ENCODE results near the gene IQCF6.
"Not testable (repeated sequence)": the region's sequence is repeated elsewhere in the genome, so short reads cannot be mapped to it uniquely, and the experiment has no call there.

Gene IQCF6

DNA sequence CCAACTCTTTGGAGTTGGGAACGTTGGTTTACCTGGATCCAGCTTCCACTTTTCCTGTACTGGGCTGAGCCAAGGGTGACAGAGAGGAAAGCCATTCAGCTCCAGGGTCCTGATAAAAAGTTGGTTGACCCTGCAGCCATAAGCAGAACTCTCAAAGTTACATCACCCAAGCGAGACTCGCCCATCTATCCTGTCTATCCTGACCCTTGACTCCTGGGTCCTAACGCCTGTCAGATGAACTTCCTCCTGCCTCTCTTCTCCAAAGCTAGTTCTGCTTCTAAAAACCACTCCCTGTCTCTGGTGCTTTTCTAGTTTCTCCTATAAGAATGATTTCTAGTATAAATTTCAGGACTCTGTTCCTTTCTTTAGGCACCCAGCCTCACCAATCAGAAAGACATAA lies 36.1 kb downstream of the IQCF6 start:
- H3K36me3 Mint-ChIP-seq; H3K27ac Mint-ChIP-seq; DNase-seq (ENCODE audit: low spot score in 2 of 2); H3K27me3 Mint-ChIP-seq; H3K4me3 Mint-ChIP-seq; H3K9me3 Mint-ChIP-seq; ATAC-seq (ENCODE audit: low read depth); H3K4me1 Mint-ChIP-seq: not testable (repeated sequence)

DNA sequence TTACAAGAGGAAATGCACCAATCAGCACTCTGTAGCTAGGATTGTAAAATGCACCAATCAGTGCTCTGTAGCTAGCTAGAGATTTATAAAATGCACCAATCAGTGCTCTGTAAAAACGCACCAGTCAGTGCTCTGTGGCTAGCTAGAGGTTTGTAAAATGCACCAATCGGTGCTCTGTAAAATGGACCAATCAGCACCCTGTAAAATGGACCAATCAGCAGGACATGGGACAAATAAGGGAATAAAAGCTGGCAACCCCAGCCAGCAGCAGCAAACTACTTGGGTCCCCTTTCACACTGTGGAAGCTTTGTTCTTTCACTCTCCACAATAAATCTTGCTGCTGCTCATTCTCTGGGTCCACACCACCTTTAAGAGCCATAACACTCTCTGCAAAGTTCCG lies 36.7 kb downstream of the IQCF6 start:
- DNase-seq (ENCODE audit: low spot score in 2 of 2); ATAC-seq (ENCODE audit: low read depth); H3K27ac Mint-ChIP-seq; H3K4me3 Mint-ChIP-seq; H3K9me3 Mint-ChIP-seq; H3K36me3 Mint-ChIP-seq; H3K4me1 Mint-ChIP-seq: not testable (repeated sequence)
- H3K27me3 Mint-ChIP-seq, result peaks cover 12% of the 10 kb centered on the region

DNA sequence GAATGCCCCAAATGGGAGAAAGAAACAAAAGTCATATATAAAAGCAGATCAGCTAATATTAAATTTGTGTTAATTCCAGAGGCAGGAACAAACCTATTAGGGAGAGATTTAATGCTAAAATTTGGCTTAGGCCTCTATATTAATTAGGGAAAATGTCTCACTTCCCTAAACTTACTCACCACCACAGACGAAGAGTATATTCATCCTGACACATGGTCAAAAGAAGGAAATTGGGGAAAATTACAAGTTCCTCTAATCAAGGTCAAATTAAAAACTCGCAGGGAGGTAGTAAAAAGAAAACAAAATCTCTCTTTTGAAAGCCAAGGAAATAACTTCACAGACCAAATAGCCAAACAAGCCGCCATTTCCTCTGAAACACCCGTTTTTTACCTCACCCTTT lies 39.9 kb downstream of the IQCF6 start:
- Mint-ChIP-seq H3K27ac (no peak overlapping the region), H3K9me3 (peaks cover under 1% of the 10 kb centered on the region), H3K4me1 (peaks cover 3% of the 10 kb centered on the region), H3K36me3 (peaks cover 3% of the 10 kb centered on the region), H3K27me3 (peaks cover 24% of the 10 kb centered on the region), H3K4me3 (no peak overlapping the region)
- no peak for DNase-seq (ENCODE audit: low spot score in 2 of 2)
- no peak for ATAC-seq (ENCODE audit: low read depth)

GRCh38 chr3:51735950-51736349 lies 43.1 kb downstream of the IQCF6 start:
- Mint-ChIP-seq H3K36me3 (peaks cover 3% of the 10 kb centered on the region), H3K9me3 (peaks cover 3% of the 10 kb centered on the region), H3K27ac (no peak overlapping the region), H3K27me3 (peaks cover 28% of the 10 kb centered on the region), H3K4me3 (no peak overlapping the region), H3K4me1 (no peaks in the 10 kb centered on the region)
- DNase-seq (ENCODE audit: low spot score in 2 of 2) (no peak), ATAC-seq (ENCODE audit: low read depth) (no peak)

DNA sequence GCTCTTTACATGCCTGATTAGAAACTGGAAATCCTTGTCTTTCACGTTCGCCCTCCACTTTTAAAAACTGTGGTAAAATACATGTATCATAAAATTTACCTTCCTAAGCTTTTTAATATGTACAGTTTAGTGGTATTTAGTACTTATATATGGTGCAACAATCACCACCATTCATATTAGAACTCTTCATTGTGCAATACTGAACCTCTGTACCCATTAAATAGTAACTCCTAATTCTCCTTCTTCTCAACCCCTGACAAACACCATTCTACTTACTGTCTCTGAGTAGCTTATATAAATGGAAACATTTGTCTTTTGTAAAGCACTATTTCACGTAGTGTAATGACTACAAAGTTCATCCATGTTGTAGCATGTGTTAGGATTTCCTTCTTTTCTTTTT lies 44.0 kb downstream of the IQCF6 start:
- DNase-seq (ENCODE audit: low spot score in 2 of 2) (no peak), ATAC-seq (ENCODE audit: low read depth) (no peak)
- Mint-ChIP-seq H3K9me3 (peaks cover 3% of the 10 kb centered on the region), H3K36me3 (peaks cover 3% of the 10 kb centered on the region), H3K27me3 (peaks cover 26% of the 10 kb centered on the region), H3K27ac (no peak overlapping the region), H3K4me3 (no peak overlapping the region), H3K4me1 (no peaks in the 10 kb centered on the region)

DNA sequence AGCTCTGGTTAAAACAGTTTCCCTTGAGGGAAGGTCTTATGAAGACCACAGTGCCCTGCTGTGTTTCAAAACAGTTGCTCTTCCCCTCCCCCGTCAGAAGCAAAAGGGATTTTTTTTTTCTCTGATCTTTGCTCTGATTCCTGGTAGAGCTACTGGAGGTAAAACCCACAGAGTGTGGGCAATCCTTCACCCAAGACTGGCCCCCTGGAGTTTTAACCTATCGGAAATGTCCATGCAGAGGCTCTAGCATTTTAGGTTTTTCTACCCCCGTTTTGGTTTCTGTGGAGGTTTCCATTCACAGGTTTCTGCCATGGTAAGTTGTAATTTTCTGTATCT lies 44.5 kb downstream of the IQCF6 start:
- DNase-seq (ENCODE audit: low spot score in 2 of 2) (no peak), ATAC-seq (ENCODE audit: low read depth) (no peak)
- no peak overlapping the region for H3K27ac Mint-ChIP-seq
- H3K36me3 Mint-ChIP-seq, result peaks cover 3% of the 10 kb centered on the region
- peaks cover 26% of the 10 kb centered on the region for H3K27me3 Mint-ChIP-seq
- H3K9me3 Mint-ChIP-seq, result peaks cover 3% of the 10 kb centered on the region
- no peak overlapping the region for H3K4me3 Mint-ChIP-seq
- no peaks in the 10 kb centered on the region for H3K4me1 Mint-ChIP-seq

- Mint-ChIP-seq H3K4me1 (no peaks in the 10 kb centered on the region), H3K36me3 (peaks cover 3% of the 10 kb centered on the region), H3K27ac (no peak overlapping the region), H3K27me3 (peaks cover 26% of the 10 kb centered on the region), H3K4me3 (no peak overlapping the region), H3K9me3 (peaks cover 3% of the 10 kb centered on the region)
- no peak for DNase-seq (ENCODE audit: low spot score in 2 of 2)
- ATAC-seq (ENCODE audit: low read depth), result no peak
Measured at GRCh38 chr3:51733859-51734571, 45.0 kb downstream of the IQCF6 start.

DNA sequence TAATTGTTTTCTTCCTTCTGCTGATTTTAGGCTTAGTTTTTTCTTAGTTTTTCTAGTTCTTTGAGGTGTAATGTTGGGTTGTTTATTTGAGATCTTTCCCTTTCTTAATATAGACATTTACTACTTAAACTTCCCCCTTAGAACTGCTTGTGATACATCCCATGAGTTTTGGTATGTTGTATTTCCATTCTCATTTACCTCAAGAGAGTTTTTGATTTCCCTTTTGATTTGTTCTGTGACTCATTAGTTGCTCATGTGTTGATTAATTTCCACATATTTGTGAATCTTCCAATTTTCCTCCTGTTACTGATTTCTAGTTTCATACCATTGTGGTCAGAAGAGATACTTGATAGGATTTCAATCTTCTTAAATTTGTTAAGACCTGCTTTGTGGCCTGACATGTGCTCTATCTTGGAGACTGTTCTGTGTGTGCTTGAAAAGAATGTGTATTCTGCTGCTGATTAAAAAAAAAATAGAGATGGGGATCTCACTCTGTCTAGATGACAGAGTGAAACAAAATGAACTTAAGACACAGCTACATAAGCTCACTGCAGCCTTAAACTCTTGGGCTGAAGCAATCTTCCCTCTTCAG lies 49.9 kb downstream of the IQCF6 start:
- no peak for ATAC-seq (ENCODE audit: low read depth)
- Mint-ChIP-seq H3K36me3 (no peaks in the 10 kb centered on the region), H3K4me1 (no peaks in the 10 kb centered on the region), H3K27ac (no peak overlapping the region), H3K27me3 (peaks cover 4% of the 10 kb centered on the region), H3K4me3 (no peak overlapping the region), H3K9me3 (peaks cover 2% of the 10 kb centered on the region)
- DNase-seq (ENCODE audit: low spot score in 2 of 2), result no peak

All from memory B cell (primary cell).